Prostate gland (tissue), 2 donors: ENCODE results near the gene CDHR2.

ENCODE experiments used
- POLR2A ChIP-seq: fragments of 450-650 bp; IDR thresholded peaks from one replicate; pipeline ENCODE4 v1.6.1; 2016; ENCODE audit warnings: antibody characterized with exemption, mild to moderate bottlenecking
- TF ChIP-seq, protein P1 (sequence below), 4 experiments: fragments of 200-600 bp in 2 of 4; fragments of 450-650 bp in 2 of 4; sonication (generic) in 2 of 4; IDR thresholded peaks; 1 replicate in 3 of 4; 2 replicates in 1 of 4; pipeline ENCODE4 v1.5.1; 2016 to 2019; ENCODE audit warnings: antibody characterized with exemption in 4 of 4, mild to moderate bottlenecking in 2 of 4, moderate library complexity in 2 of 4

DNA sequence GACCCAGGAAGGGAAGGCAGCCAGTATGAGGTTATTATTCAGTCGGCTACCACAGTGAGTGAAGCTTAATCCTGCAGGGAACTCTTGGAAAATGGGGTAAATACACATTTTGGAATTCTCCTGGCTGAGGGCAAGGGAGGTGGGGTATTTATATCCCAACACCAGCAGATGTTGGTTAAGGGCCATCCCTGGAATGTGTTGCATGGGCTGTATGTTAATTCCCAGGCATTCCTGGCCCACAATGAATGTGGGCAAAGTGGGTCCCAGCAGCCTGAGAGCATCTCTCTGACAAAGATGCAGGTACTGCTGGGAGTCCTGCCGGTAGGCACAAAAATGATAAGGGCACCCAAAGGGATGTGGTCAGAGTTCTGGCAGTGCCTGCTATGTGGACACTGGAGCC, 63.7 kb downstream of the CDHR2 start:
- TF ChIP-seq, protein P1, sequence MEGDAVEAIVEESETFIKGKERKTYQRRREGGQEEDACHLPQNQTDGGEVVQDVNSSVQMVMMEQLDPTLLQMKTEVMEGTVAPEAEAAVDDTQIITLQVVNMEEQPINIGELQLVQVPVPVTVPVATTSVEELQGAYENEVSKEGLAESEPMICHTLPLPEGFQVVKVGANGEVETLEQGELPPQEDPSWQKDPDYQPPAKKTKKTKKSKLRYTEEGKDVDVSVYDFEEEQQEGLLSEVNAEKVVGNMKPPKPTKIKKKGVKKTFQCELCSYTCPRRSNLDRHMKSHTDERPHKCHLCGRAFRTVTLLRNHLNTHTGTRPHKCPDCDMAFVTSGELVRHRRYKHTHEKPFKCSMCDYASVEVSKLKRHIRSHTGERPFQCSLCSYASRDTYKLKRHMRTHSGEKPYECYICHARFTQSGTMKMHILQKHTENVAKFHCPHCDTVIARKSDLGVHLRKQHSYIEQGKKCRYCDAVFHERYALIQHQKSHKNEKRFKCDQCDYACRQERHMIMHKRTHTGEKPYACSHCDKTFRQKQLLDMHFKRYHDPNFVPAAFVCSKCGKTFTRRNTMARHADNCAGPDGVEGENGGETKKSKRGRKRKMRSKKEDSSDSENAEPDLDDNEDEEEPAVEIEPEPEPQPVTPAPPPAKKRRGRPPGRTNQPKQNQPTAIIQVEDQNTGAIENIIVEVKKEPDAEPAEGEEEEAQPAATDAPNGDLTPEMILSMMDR (IDR thresholded peaks at IDR 0.05) = no peak
- TF ChIP-seq POLR2A = no peak
